ENCODE results near the gene CUBN.

CUBN gene

GRCh38 chr10:17006631-17007417 is 122.8 kb downstream of the CUBN start:
- Histone ChIP-seq H3K4me3 (ENCODE audit: control insufficient read depth in 1 of 7, extremely low read depth in 1 of 7, insufficient read depth in 4 of 7, low read depth in 2 of 7, low read length in 6 of 7) (no peak overlapping the region), H3K9me3 (ENCODE audit: control extremely low read depth in 1 of 5, control insufficient read depth in 4 of 5, insufficient read depth in 2 of 5, low read depth in 1 of 5, low read length in 4 of 5) (peaks cover 0 to 3% (median 1%) of the 10 kb centered on the region in 5 experiments), H3K36me3 (ENCODE audit: control insufficient read depth in 4 of 4, insufficient read depth in 4 of 4, low read length in 3 of 4) (no peaks in the 10 kb centered on the region), H3K27ac (ENCODE audit: insufficient read depth in 1 of 2, low read depth in 1 of 2, low read length in 2 of 2, poor library complexity in 1 of 2, severe bottlenecking in 2 of 2) (no peak overlapping the region), H3K4me1 (ENCODE audit: control extremely low read depth in 1 of 4, control insufficient read depth in 4 of 4, insufficient read depth in 4 of 4, low read length in 3 of 4) (peaks cover 13 to 34% (median 24%) of the 10 kb centered on the region in 4 experiments), H3K27me3 (replicated peaks in 2 of 5; ENCODE audit: control insufficient read depth in 4 of 5, insufficient read depth in 5 of 5, low read length in 4 of 5) (no peaks in the 10 kb centered on the region)
- 88% methylated on average over 7 of the region's 12 CpGs for WGBS (ENCODE audit: insufficient coverage)
- ChIA-PET CTCF (interaction anchor here (0.6 to 1.6 kb wide), 3 partner anchors 13 to 99 kb away, joined by 4 to 5 read pairs (median 4); no protein-coding TSS in a partner anchor), POLR2A (no interaction called here)
- no peak for DNase-seq

GRCh38 chr10:17005621-17006566 is 123.7 kb downstream of the CUBN start:
- peaks cover 0 to 2% (median 0%) of the 10 kb centered on the region in 5 experiments for H3K9me3 ChIP-seq (ENCODE audit: control extremely low read depth in 1 of 5, control insufficient read depth in 4 of 5, insufficient read depth in 2 of 5, low read depth in 1 of 5, low read length in 4 of 5)
- peaks cover 15 to 44% (median 30%) of the 10 kb centered on the region in 4 experiments for H3K4me1 ChIP-seq (ENCODE audit: control extremely low read depth in 1 of 4, control insufficient read depth in 4 of 4, insufficient read depth in 4 of 4, low read length in 3 of 4)
- no peak overlapping the region for H3K27ac ChIP-seq (ENCODE audit: insufficient read depth in 1 of 2, low read depth in 1 of 2, low read length in 2 of 2, poor library complexity in 1 of 2, severe bottlenecking in 2 of 2)
- WGBS (ENCODE audit: insufficient coverage) = 100% methylated on average over 2 of the region's 8 CpGs
- no peak overlapping the region for H3K4me3 ChIP-seq (ENCODE audit: control insufficient read depth in 1 of 7, extremely low read depth in 1 of 7, insufficient read depth in 4 of 7, low read depth in 2 of 7, low read length in 6 of 7)
- ChIA-PET POLR2A (no interaction called here), CTCF (interaction anchor here (0.6 to 2.2 kb wide), 3 partner anchors 9 to 98 kb away, joined by 4 to 8 read pairs (median 4); no protein-coding TSS in a partner anchor)
- no peaks in the 10 kb centered on the region for H3K36me3 ChIP-seq (ENCODE audit: control insufficient read depth in 4 of 4, insufficient read depth in 4 of 4, low read length in 3 of 4)
- no peak for DNase-seq
- H3K27me3 ChIP-seq (replicated peaks in 2 of 5; ENCODE audit: control insufficient read depth in 4 of 5, insufficient read depth in 5 of 5, low read length in 4 of 5) = no peaks in the 10 kb centered on the region

GRCh38 chr10:17004801-17005380 is 124.7 kb downstream of the CUBN start:
- Histone ChIP-seq H3K36me3 (ENCODE audit: control insufficient read depth in 4 of 4, insufficient read depth in 4 of 4, low read length in 3 of 4) (no peaks in the 10 kb centered on the region), H3K4me3 (ENCODE audit: control insufficient read depth in 1 of 7, extremely low read depth in 1 of 7, insufficient read depth in 4 of 7, low read depth in 2 of 7, low read length in 6 of 7) (no peak overlapping the region), H3K4me1 (ENCODE audit: control extremely low read depth in 1 of 4, control insufficient read depth in 4 of 4, insufficient read depth in 4 of 4, low read length in 3 of 4) (peaks cover 15 to 47% (median 30%) of the 10 kb centered on the region in 4 experiments), H3K9me3 (ENCODE audit: control extremely low read depth in 1 of 5, control insufficient read depth in 4 of 5, insufficient read depth in 2 of 5, low read depth in 1 of 5, low read length in 4 of 5) (peaks cover 0 to 2% (median 0%) of the 10 kb centered on the region in 5 experiments), H3K27me3 (replicated peaks in 2 of 5; ENCODE audit: control insufficient read depth in 4 of 5, insufficient read depth in 5 of 5, low read length in 4 of 5) (no peaks in the 10 kb centered on the region), H3K27ac (ENCODE audit: insufficient read depth in 1 of 2, low read depth in 1 of 2, low read length in 2 of 2, poor library complexity in 1 of 2, severe bottlenecking in 2 of 2) (no peak overlapping the region)
- peak in 2 of 3 donors; percentile 40 to 60 for DNase-seq
- ChIA-PET POLR2A (interaction anchor here (0.8 kb wide), 1 partner anchor 223 kb away, joined by 3 read pairs; the partner anchor contains the start of gene VIM), CTCF (interaction anchor here (2.0 to 2.2 kb wide), 2 partner anchors 8 to 18 kb away, joined by 4 to 8 read pairs; no protein-coding TSS in a partner anchor)
- 83% methylated on average over 5 of the region's 6 CpGs for WGBS (ENCODE audit: insufficient coverage)

- DNase-seq = peak in 2 of 3 donors; percentile 36 to 57
- WGBS (ENCODE audit: insufficient coverage) = 72% methylated on average over 7 of the region's 7 CpGs
- CTCF ChIA-PET = interaction anchor here (2.0 to 2.2 kb wide), 2 partner anchors 7 to 19 kb away, joined by 4 to 8 read pairs; no protein-coding TSS in a partner anchor
- POLR2A ChIA-PET = interaction anchor here (1.6 kb wide), 1 partner anchor 197 kb away, joined by 4 read pairs; the partner anchor contains the start of gene TRDMT1
- Histone ChIP-seq H3K4me3 (ENCODE audit: control insufficient read depth in 1 of 7, extremely low read depth in 1 of 7, insufficient read depth in 4 of 7, low read depth in 2 of 7, low read length in 6 of 7) (no peak overlapping the region), H3K27ac (ENCODE audit: insufficient read depth in 1 of 2, low read depth in 1 of 2, low read length in 2 of 2, poor library complexity in 1 of 2, severe bottlenecking in 2 of 2) (no peak overlapping the region), H3K36me3 (ENCODE audit: control insufficient read depth in 4 of 4, insufficient read depth in 4 of 4, low read length in 3 of 4) (no peaks in the 10 kb centered on the region), H3K9me3 (ENCODE audit: control extremely low read depth in 1 of 5, control insufficient read depth in 4 of 5, insufficient read depth in 2 of 5, low read depth in 1 of 5, low read length in 4 of 5) (peaks cover 0 to 2% (median 0%) of the 10 kb centered on the region in 5 experiments), H3K4me1 (ENCODE audit: control extremely low read depth in 1 of 4, control insufficient read depth in 4 of 4, insufficient read depth in 4 of 4, low read length in 3 of 4) (peaks cover 15 to 51% (median 30%) of the 10 kb centered on the region in 4 experiments), H3K27me3 (replicated peaks in 2 of 5; ENCODE audit: control insufficient read depth in 4 of 5, insufficient read depth in 5 of 5, low read length in 4 of 5) (no peaks in the 10 kb centered on the region)
Observed at GRCh38 chr10:17003651-17004286, 125.8 kb downstream of the CUBN start.

GRCh38 chr10:17003151-17003550 is 126.5 kb downstream of the CUBN start:
- 0% methylated on average over 5 of the region's 7 CpGs for WGBS (ENCODE audit: insufficient coverage)
- Histone ChIP-seq H3K4me3 (ENCODE audit: control insufficient read depth in 1 of 7, extremely low read depth in 1 of 7, insufficient read depth in 4 of 7, low read depth in 2 of 7, low read length in 6 of 7) (peak overlapping the region in 1 of 7 experiments; percentile 37), H3K27ac (ENCODE audit: insufficient read depth in 1 of 2, low read depth in 1 of 2, low read length in 2 of 2, poor library complexity in 1 of 2, severe bottlenecking in 2 of 2) (peak overlapping the region; percentile 67 to 77), H3K4me1 (ENCODE audit: control extremely low read depth in 1 of 4, control insufficient read depth in 4 of 4, insufficient read depth in 4 of 4, low read length in 3 of 4) (peaks cover 15 to 53% (median 30%) of the 10 kb centered on the region in 4 experiments), H3K27me3 (replicated peaks in 2 of 5; ENCODE audit: control insufficient read depth in 4 of 5, insufficient read depth in 5 of 5, low read length in 4 of 5) (no peaks in the 10 kb centered on the region), H3K36me3 (ENCODE audit: control insufficient read depth in 4 of 4, insufficient read depth in 4 of 4, low read length in 3 of 4) (no peaks in the 10 kb centered on the region), H3K9me3 (ENCODE audit: control extremely low read depth in 1 of 5, control insufficient read depth in 4 of 5, insufficient read depth in 2 of 5, low read depth in 1 of 5, low read length in 4 of 5) (peaks cover 0 to 2% (median 0%) of the 10 kb centered on the region in 5 experiments)
- ChIA-PET CTCF (interaction anchor here (2.0 kb wide), 1 partner anchor 20 kb away, joined by 4 read pairs; no protein-coding TSS in a partner anchor), POLR2A (interaction anchor here (0.9 to 1.6 kb wide), 3 partner anchors 198 to 232 kb away, joined by 3 to 4 read pairs (median 4); partner anchors contain the start of gene TRDMT1)
- peak; percentile 85 to 98 (median 96) for DNase-seq

All from common myeloid progenitor, CD34-positive (primary cell).